A549 (cell line): Measurements from ENCODE around the gene PARP6. TPM values are rescaled to one million over a fixed set of nuclear protein-coding genes. Genes with fewer than 3 reads are reported as not detected.
A peak's percentile ranks its signal among the peaks of the same experiment; 100 is the strongest.

ENCODE experiments used
- ATAC-seq, 2 experiments: fragments of 200-7000 bp in 1 of 2; fragments of >200 bp in 1 of 2; cut with Nextera tagmentation in 1 of 2; cut with Tn5 transposase in 1 of 2; 3 replicates each; pipeline versions ENCODE4 v1.8.0 to v1.9.1; 2018 to 2020; ENCODE audit warnings: mild to moderate bottlenecking in 1 of 2, moderate library complexity in 1 of 2
- CTCF ChIA-PET: fragments of 300-600 bp; sonication (Branson Sonifier 250); formaldehyde crosslinking; extraction: SDS; loops from one replicate; lab custom pipeline; 2021; ENCODE audit warnings: antibody characterized with exemption, inconsistent platforms; lab: Yijun Ruan, JAX
- POLR2A ChIA-PET: fragments of 350-600 bp; formaldehyde crosslinking; extraction: SDS; loops from one replicate; lab custom pipeline; 2021; ENCODE audit warnings: antibody characterized with exemption, inconsistent platforms; lab: Yijun Ruan, JAX
- DNase-seq, 2 experiments: peaks; one replicate each; pipeline versions ENCODE4 v3.0.0 to v3.0.0-alpha.2; 2011 to 2016; ENCODE audit warnings: low read depth in 1 of 2, low spot score in 1 of 2
- FAIRE-seq: peaks from 2 replicates; lab custom pipeline; 2011; peaks lifted over from hg19 to GRCh38; lab: Jason Lieb, UNC
- H3K27ac ChIP-seq, 2 experiments: fragments of >200 bp; sonication (Bioruptor Twin); formaldehyde crosslinking; 3 replicates each; pipeline ENCODE4 v1.5.1; 2016 to 2017
- H3K4me1 ChIP-seq: fragments of >200 bp; sonication (Bioruptor Twin); formaldehyde crosslinking; 3 replicates; pipeline ENCODE4 v1.6.1; 2016
- H3K4me2 ChIP-seq: fragments of >200 bp; sonication (Bioruptor Twin); formaldehyde crosslinking; 3 replicates; pipeline ENCODE4 v1.6.1; 2016
- H3K4me3 ChIP-seq: fragments of >200 bp; sonication (Bioruptor Twin); formaldehyde crosslinking; 3 replicates; pipeline ENCODE4 v1.5.1; 2016
- H3K9me3 ChIP-seq: fragments of >200 bp; sonication (Bioruptor Twin); formaldehyde crosslinking; 3 replicates; pipeline ENCODE4 v1.6.1; 2016
- BCL3 ChIP-seq: fragments of >200 bp; sonication (Bioruptor Twin); formaldehyde crosslinking; IDR thresholded peaks from 3 replicates; pipeline ENCODE4 v1.6.1; 2016
- BHLHE40 ChIP-seq: IDR thresholded peaks from 2 replicates; pipeline ENCODE4 v1.6.1; 2012; ENCODE audit warnings: low read depth, low read length, inconsistent platforms
- CTCF ChIP-seq: fragments of >200 bp; sonication (Bioruptor Twin); formaldehyde crosslinking; IDR thresholded peaks from 3 replicates; pipeline ENCODE4 v1.5.1; 2016
- FOSL2 ChIP-seq, 2 experiments: fragments of 450-650 bp in 1 of 2; fragments of >200 bp in 1 of 2; sonication (Bioruptor Twin) in 1 of 2; formaldehyde crosslinking; IDR thresholded peaks; 2 replicates each; pipeline versions ENCODE4 v1.5.0 to v1.6.1; 2016 to 2020; ENCODE audit warnings: mild to moderate bottlenecking in 1 of 2, moderate library complexity in 1 of 2
- FOXS1 ChIP-seq: fragments of 250-450 bp; sonication (Bioruptor Pico); IDR thresholded peaks from 2 replicates; pipeline ENCODE4 v1.5.0; 2020; ENCODE audit warnings: mild to moderate bottlenecking, moderate library complexity
- JUN ChIP-seq, 2 experiments: fragments of >200 bp; sonication (Bioruptor Twin); formaldehyde crosslinking; IDR thresholded peaks; 2 replicates in 1 of 2; 3 replicates in 1 of 2; pipeline ENCODE4 v1.6.1; 2016 to 2017
- KDM5A ChIP-seq: fragments of 200-600 bp; sonication (generic); IDR thresholded peaks from 2 replicates; pipeline ENCODE4 v1.6.1; 2016; ENCODE audit warnings: antibody characterized with exemption, mild to moderate bottlenecking
- MAZ ChIP-seq: fragments of 150-350 bp; IDR thresholded peaks from 2 replicates; pipeline ENCODE4 v1.6.1; 2014; ENCODE audit warnings: antibody characterized with exemption, low read depth, low read length, borderline replicate concordance
- PHF8 ChIP-seq: fragments of 200-600 bp; sonication (generic); IDR thresholded peaks from 2 replicates; pipeline ENCODE4 v1.6.1; 2016; ENCODE audit warnings: low read depth, mild to moderate bottlenecking, antibody characterized with exemption, moderate library complexity, borderline replicate concordance
- POLR2A ChIP-seq: IDR thresholded peaks from 2 replicates; pipeline ENCODE4 v1.6.1; 2012; ENCODE audit warnings: mild to moderate bottlenecking, low read length
- RAD21 ChIP-seq, 2 experiments: fragments of >200 bp in 1 of 2; sonication (Bioruptor Twin) in 1 of 2; formaldehyde crosslinking in 1 of 2; IDR thresholded peaks in 1 of 2; conservative IDR thresholded peaks in 1 of 2; 2 replicates in 1 of 2; 3 replicates in 1 of 2; pipeline ENCODE4 v1.6.1; 2012 to 2018; ENCODE audit warnings: inconsistent platforms in 1 of 2
- RARB ChIP-seq: fragments of 250-450 bp; sonication (Bioruptor Pico); IDR thresholded peaks from 2 replicates; pipeline ENCODE4 v1.8.0; 2021; ENCODE audit warnings: mild to moderate bottlenecking, moderate library complexity
- RFX5 ChIP-seq: fragments of 450-650 bp; IDR thresholded peaks from 2 replicates; pipeline ENCODE4 v1.7.1; 2014; ENCODE audit warnings: antibody characterized with exemption, mild to moderate bottlenecking, moderate library complexity
- SMC3 ChIP-seq: fragments of >200 bp; sonication (Bioruptor Twin); formaldehyde crosslinking; IDR thresholded peaks from 3 replicates; pipeline ENCODE4 v1.6.1; 2018; ENCODE audit warnings: inconsistent platforms
- TP53 ChIP-seq: fragments of 250-450 bp; sonication (Bioruptor Pico); IDR thresholded peaks from 2 replicates; pipeline ENCODE4 v1.5.0; 2021; ENCODE audit warnings: mild to moderate bottlenecking, moderate library complexity
- USF2 ChIP-seq: fragments of 450-650 bp; IDR thresholded peaks from 2 replicates; pipeline ENCODE4 v1.6.1; 2014; ENCODE audit warnings: antibody characterized with exemption
- WGBS: methylation state at CpG from one replicate; pipeline ENCODE4 v1.1.6; 2017; ENCODE audit errors: missing lambda C conversion rate; 5-methylcytosine and 5-hydroxymethylcytosine counted together
- polyA minus RNA-seq: library from RNA; depleted of rRNA, polyadenylated mRNA; stranded (reverse); fragments of >200 nt; gene quantifications from 2 replicates; pipeline ENCODE4 v1.2.3, GENCODE V29; 2011; rRNA and poly(A)+ RNA removed
- polyA plus RNA-seq, 4 experiments: library from polyadenylated mRNA; depleted of rRNA in 3 of 4; stranded (reverse); fragments of >200 nt; fragmentation: RNase III in 1 of 4; extraction: RNeasy Plus Mini Kit Qiagen cat#74134 plus additional on column Dnase treatment in 1 of 4; gene quantifications; 2 replicates in 3 of 4; 3 replicates in 1 of 4; pipeline ENCODE4 v1.2.3, GENCODE V29; 2011 to 2017
- TF ChIP-seq, protein P1 (sequence below): IDR thresholded peaks from 2 replicates; pipeline ENCODE4 v1.6.1; 2012; ENCODE audit warnings: low read depth, borderline replicate concordance
- TF ChIP-seq, protein P2 (sequence below): IDR thresholded peaks from 2 replicates; pipeline ENCODE4 v1.6.1; 2012
- TF ChIP-seq, protein P3 (sequence below): fragments of 150-350 bp; IDR thresholded peaks from 2 replicates; pipeline ENCODE4 v1.6.1; 2014; ENCODE audit warnings: low read depth, mild to moderate bottlenecking, low read length

PARP6 gene
- 167 and 197 TPM in 2 replicates for polyA plus RNA-seq (2011; rRNA removed)
- polyA plus RNA-seq (2012; cell fraction: cytosol; rRNA removed) = 106 and 112 TPM in 2 replicates
- 216 and 291 TPM in 2 replicates for polyA plus RNA-seq (2012; cell fraction: nucleus; rRNA removed)
- 70.3 to 83.3 TPM (median 78.0 TPM) in 3 replicates for polyA plus RNA-seq (2017; fragmentation: RNase III; extraction: RNeasy Plus Mini Kit Qiagen cat#74134 plus additional on column Dnase treatment)
- polyA minus RNA-seq = 124 and 125 TPM in 2 replicates

DNA sequence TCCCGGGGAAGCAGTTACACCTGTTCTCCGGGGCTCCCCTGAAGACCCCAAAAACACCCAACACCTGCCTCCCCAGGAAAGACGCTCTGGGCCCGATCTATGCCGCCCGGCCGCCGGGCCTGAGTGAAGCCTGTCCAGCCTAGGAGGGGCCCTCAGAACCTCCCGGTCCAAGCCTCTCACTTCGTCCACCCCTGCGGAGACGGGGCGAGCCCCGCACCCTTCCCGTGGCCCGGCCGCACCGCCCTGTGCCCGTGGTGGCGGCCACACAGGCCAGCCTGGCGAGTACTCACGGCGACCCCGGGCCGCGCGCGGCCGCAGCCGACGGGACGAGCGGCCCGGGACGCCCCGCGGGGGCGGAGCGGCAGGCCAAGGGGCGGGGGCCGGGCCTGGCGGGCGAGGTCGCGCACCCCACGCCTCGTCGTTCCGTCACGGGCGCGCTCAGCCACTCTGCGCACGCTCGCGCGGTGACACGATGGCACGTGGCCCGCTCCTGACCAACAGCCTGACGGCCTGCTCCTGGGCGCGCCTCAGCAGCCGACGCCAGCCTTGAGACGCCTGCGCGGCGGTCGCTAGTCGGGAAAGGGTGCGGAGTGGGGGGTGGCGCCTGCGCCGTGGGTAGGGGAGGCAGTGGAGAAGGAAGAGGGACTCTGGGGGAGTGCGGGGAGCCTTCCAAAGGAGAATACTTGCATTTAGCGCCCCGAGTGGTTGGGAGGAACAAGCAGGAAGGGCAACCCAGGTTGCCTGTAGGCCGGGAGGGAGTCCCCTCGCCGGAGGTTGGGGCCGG, at the start of gene PARP6:
Gene PARP6, minus strand, starts transcription at position 342 of the 784 bp plus-strand sequence. CDS start 5,077 bp downstream, outside the sequence.
- ChIA-PET POLR2A (interaction anchor here (1.1 to 1.8 kb wide), 3 partner anchors 41 to 46 kb away, joined by 3 to 7 read pairs (median 3); no protein-coding TSS in a partner anchor), CTCF (interaction anchor here (0.7 to 3.0 kb wide), 20 partner anchors 8 to 73 kb away, joined by 3 to 54 read pairs (median 4); partner anchors contain the start of gene PKM)
- DNase-seq = peak; percentile 100
- FAIRE-seq = no peak
- Histone ChIP-seq H3K27ac (peak within 1 kb of the TSS; percentile 91 to 95), H3K4me1 (peaks cover 18% of the 10 kb centered on the region), H3K9me3 (no peaks in the 10 kb centered on the region), H3K4me2 (peak within 1 kb of the TSS; percentile 83), H3K4me3 (peak within 1 kb of the TSS; percentile 80)
- peak; percentile 95 to 99 for ATAC-seq
- TF ChIP-seq PHF8 (peak; percentile 93), MAZ (peak; percentile 92; the same call in 1 of the 2 replicates), POLR2A (peak; percentile 90), USF2 (peak; percentile 97), SMC3 (peak; percentile 24; the same call in 2 of the 3 replicates), KDM5A (0 out of 2 replicates have a peak, but pooled peaks have one; percentile 15), RFX5 (peak; percentile 79), CTCF (peak; percentile 75), BHLHE40 (peak; percentile 48; the same call in 1 of the 2 replicates), JUN (IDR thresholded peaks at IDR 0.05) (peak; percentile 77 to 95), RARB (CRISPR knock-in tag) (no peak), TP53 (CRISPR knock-in tag) (no peak), FOSL2 (IDR thresholded peaks at IDR 0.05) (no peak), FOSL2 (CRISPR knock-in tag; IDR thresholded peaks at IDR 0.05) (peak; percentile 18; the same call in 1 of the 2 replicates), RAD21 (conservative IDR thresholded peaks at IDR 0.05 in 1 of 2, IDR thresholded peaks at IDR 0.05 in 1 of 2) (peak in 1 of 2 experiments; percentile 23; a peak in 1 of 5 replicates), FOXS1 (no peak), BCL3 (peak; percentile 89)
- TF ChIP-seq, protein P1, sequence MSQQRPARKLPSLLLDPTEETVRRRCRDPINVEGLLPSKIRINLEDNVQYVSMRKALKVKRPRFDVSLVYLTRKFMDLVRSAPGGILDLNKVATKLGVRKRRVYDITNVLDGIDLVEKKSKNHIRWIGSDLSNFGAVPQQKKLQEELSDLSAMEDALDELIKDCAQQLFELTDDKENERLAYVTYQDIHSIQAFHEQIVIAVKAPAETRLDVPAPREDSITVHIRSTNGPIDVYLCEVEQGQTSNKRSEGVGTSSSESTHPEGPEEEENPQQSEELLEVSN = peak; percentile 90
- TF ChIP-seq, protein P2, sequence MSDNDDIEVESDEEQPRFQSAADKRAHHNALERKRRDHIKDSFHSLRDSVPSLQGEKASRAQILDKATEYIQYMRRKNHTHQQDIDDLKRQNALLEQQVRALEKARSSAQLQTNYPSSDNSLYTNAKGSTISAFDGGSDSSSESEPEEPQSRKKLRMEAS = peak; percentile 96
- TF ChIP-seq, protein P3, sequence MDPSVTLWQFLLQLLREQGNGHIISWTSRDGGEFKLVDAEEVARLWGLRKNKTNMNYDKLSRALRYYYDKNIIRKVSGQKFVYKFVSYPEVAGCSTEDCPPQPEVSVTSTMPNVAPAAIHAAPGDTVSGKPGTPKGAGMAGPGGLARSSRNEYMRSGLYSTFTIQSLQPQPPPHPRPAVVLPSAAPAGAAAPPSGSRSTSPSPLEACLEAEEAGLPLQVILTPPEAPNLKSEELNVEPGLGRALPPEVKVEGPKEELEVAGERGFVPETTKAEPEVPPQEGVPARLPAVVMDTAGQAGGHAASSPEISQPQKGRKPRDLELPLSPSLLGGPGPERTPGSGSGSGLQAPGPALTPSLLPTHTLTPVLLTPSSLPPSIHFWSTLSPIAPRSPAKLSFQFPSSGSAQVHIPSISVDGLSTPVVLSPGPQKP = no peak
- under 1% methylated on average over 20 of the region's 82 CpGs for WGBS
